WI38 (cell line): ENCODE measurements around the gene TMEM30B.
"Not testable (repeated sequence)": the region's sequence is repeated elsewhere in the genome, so short reads cannot be mapped to it uniquely, and the experiment has no call there.

Source experiments
- H3K4me3 ChIP-seq: 2 replicates; pipeline ENCODE4 v1.5.1; 2011; ENCODE audit warnings: low read depth, mild to moderate bottlenecking, control low read depth, low read length
- TF ChIP-seq, protein P1 (sequence below): IDR thresholded peaks from 2 replicates; pipeline ENCODE4 v1.5.1; 2012; ENCODE audit warnings: low read depth, mild to moderate bottlenecking, control low read depth, low read length

TMEM30B gene

DNA sequence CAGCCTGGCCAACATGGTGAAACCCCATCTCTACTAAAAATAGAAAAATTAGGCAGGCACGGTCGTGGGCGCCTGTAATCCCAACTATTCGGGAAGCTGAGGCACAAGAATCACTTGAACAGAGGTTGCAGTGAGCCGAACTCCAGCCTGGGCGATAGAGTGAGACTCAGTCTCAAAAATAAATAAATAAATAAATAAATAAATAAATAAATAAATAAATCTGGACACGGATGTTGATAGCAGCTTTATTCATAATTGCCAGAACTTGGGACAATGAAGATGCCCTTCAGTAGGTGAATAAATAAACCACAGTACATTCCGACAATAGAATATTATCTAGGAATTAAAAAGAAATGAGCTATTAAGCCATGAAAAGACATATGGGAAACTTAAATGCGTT lies 31.1 kb downstream of the TMEM30B start:
- TF ChIP-seq, protein P1, sequence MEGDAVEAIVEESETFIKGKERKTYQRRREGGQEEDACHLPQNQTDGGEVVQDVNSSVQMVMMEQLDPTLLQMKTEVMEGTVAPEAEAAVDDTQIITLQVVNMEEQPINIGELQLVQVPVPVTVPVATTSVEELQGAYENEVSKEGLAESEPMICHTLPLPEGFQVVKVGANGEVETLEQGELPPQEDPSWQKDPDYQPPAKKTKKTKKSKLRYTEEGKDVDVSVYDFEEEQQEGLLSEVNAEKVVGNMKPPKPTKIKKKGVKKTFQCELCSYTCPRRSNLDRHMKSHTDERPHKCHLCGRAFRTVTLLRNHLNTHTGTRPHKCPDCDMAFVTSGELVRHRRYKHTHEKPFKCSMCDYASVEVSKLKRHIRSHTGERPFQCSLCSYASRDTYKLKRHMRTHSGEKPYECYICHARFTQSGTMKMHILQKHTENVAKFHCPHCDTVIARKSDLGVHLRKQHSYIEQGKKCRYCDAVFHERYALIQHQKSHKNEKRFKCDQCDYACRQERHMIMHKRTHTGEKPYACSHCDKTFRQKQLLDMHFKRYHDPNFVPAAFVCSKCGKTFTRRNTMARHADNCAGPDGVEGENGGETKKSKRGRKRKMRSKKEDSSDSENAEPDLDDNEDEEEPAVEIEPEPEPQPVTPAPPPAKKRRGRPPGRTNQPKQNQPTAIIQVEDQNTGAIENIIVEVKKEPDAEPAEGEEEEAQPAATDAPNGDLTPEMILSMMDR: no peak
- H3K4me3 ChIP-seq: no peak overlapping the region

DNA sequence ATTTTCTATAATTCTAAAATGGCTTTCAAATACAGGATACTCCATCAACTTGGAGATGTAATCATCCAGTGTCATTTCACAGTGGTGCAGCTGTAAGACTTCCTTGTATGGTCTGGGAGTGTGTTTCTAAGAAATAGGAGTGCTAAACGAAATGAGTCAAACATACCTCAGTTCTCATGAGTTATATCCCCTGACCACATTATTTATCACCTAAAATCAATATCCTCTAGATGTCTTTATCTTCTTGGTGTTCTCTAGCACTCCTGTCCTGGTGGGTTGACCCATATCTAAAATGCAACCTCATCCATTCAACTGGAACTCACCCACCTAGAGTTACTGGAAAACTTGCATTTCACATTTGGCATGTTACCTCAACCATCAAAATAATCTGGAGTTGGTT lies 33.2 kb downstream of the TMEM30B start:
- no peak overlapping the region for H3K4me3 ChIP-seq
- TF ChIP-seq, protein P1: no peak

DNA sequence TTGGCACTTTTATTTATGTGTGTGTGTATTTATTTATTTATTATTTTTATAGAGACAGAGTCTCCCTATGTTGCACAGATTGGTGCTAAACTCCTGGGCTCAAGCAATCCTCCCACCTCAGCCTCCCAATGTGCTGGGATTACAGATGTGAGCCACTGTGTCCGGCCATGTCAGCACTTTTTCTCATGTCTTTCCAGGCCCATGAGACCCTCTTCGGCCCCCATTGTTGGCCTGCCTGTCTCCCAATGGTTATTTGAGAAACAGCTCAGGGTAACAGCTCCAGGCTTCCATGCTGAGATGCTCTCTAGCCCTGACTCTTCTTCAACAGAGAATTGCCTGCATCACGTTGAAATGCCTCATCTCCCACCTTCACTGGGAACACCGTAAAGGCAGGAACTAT lies 34.4 kb downstream of the TMEM30B start:
- TF ChIP-seq, protein P1: no peak
- H3K4me3 ChIP-seq: no peak overlapping the region

DNA sequence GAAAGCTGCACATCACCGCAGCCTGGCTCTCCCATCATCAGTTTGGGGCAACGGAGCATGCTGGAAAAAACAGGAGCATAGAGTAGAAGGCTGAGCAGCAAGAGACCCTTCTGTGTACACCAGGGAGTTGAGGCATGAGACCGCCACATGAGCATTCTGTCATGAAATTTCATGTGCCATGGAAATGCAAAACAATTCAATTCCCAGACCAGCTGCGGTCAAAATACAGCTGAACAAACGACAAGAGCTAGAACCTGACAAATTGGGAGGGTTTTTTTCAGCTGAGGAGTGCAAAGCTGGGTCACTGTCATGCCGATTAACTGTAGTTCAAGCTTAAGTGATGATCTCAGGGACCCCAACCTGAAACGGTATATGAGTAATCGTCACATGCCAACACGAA lies 37.1 kb downstream of the TMEM30B start:
- TF ChIP-seq, protein P1: no peak
- H3K4me3 ChIP-seq: no peak overlapping the region

DNA sequence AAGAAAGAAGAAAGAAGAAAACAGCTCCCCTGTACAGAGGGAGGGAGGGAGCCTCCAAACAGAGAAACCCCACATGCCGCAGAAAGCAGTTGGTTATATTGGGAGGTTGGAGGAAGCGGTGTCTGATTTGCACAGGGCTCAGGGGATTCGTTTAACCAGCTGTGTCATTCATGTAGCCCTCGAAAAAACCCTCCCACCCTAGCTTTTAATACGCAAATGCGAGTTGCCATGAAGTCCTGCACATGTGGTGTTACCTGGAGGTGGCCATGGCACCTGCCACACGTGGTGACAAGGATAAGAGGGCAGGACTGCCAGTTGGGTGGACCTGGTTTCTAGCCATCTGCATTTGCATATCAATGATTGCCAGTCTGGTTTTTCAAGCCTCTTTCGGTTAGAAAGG lies 40.9 kb downstream of the TMEM30B start:
- no peak overlapping the region for H3K4me3 ChIP-seq
- TF ChIP-seq, protein P1: no peak

DNA sequence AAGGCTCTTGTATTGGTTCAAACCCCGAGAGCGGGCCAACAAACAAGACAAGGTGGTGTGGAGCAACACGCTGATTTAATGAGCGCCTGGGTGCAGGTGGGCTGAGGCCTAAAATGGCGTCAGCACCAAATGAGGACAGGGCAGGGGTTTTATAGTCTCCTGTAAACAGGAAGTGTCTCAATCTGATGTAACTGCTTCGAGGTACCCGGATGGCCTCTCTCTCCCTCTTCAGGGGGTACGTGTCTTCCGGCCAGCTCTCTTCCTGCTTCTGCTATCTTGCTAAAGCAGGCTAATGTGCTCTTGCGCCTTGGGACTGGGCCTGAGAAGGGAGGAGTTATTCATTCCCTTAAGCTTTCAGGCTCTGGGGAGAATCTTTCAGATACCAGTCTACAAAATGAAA lies 41.9 kb downstream of the TMEM30B start:
- not testable (repeated sequence) for H3K4me3 ChIP-seq

DNA sequence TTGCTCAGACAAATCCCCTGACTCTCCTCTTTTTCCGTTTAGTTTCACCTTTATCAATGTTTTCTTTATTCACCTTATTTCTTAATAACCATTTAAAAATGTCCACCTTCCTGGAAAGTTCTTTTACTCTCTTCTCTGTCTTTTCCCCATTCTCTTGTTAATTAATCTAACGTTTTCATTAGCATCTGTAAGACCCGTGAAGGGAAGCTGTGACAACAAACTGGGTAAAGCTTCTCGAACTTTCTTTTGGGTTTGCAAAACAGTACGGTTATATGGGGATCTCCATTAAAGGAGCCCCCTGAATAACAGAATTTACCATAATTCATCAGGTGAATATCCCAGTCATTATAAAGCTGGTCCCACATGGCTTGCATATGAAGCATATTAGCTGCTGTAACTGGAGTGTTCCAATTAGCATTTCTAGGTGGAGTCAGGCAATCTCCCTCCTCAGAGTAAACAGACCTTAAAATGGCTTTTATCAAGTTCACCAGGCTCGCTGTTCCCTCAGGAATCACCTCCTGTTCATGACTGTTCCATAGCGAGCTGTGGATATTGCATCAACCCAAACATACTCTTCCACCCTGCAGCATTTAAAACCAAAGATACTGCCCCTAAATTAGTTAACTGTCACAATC lies 42.4 kb downstream of the TMEM30B start:
- H3K4me3 ChIP-seq: no peak overlapping the region
- TF ChIP-seq, protein P1: no peak

DNA sequence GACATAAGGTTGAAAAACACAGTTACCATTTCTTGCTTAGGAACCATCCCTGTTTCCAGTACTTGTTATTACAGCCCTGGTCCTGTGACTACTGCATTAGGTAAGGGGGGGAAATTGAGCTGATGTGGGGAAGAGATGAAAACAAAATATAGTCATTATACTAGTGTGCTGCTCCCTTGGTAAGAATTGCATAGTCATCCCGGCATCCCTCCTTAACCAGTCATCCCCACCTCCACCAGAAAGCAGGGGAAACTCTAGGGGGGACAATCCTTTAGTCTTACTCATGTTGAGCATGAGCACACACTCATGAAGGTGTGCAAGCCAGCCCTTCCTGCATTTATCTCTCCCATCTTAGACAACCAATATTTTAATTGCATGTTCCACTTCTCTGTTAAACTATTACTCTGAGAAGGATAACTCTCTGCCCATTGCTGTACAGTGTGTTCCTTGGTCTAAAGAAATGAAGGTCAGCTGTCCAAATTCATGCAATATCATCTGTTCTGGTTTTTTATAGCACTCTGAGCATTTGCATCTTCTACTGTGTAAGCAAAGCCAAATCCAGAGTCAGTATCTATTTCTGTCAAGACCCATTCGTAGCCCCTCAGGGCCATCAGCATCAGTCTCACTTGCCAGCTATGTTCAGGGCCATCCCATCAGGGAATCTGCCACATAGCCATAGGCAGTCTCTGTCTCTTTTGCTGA lies 46.8 kb downstream of the TMEM30B start:
- H3K4me3 ChIP-seq: no peak overlapping the region
- TF ChIP-seq, protein P1: no peak
